SK-N-SH (cell line): Measurements from ENCODE around the gene SELENOI. TPM values are rescaled to one million over a fixed set of nuclear protein-coding genes. Genes with fewer than 3 reads are reported as not detected.
"Not testable (repeated sequence)": the region's sequence is repeated elsewhere in the genome, so short reads cannot be mapped to it uniquely, and the experiment has no call there.

ENCODE experiments used
- CTCF ChIA-PET: fragments of 300-600, 350-600 bp; formaldehyde crosslinking; extraction: SDS; loops from one replicate; lab custom pipeline; 2021; lab: Yijun Ruan, JAX
- POLR2A ChIA-PET: fragments of 350-600 bp; sonication (Branson Sonifier 250); formaldehyde crosslinking; extraction: SDS; loops from one replicate; lab custom pipeline; 2020; ENCODE audit warnings: antibody characterized with exemption, inconsistent platforms; lab: Yijun Ruan, JAX
- DNase-seq: peaks from one replicate; pipeline ENCODE4 v3.0.0; 2012
- H2AFZ ChIP-seq: fragments of 200-600 bp; sonication (generic); 2 replicates; pipeline ENCODE4 v1.8.1; 2016; ENCODE audit warnings: antibody characterized with exemption, mild to moderate bottlenecking, low read depth
- H3F3A ChIP-seq: fragments of 200-600 bp; sonication (generic); replicated peaks from 2 replicates; pipeline ENCODE3; 2016; ENCODE audit warnings: antibody characterized with exemption, mild to moderate bottlenecking; ENCODE audit not compliant: insufficient read depth
- H3K27ac ChIP-seq, 2 experiments: fragments of 200-500 bp in 1 of 2; fragments of 200-600 bp in 1 of 2; sonication (Bioruptor generic) in 1 of 2; sonication (generic), shearing (Covaris generic) in 1 of 2; 2 replicates each; pipeline versions ENCODE4 v1.5.1 to v1.6.1; 2014 to 2016; ENCODE audit warnings: low read depth in 2 of 2, inconsistent platforms in 1 of 2, low read length in 1 of 2, mild to moderate bottlenecking in 1 of 2, mixed read lengths in 1 of 2
- H3K27me3 ChIP-seq: fragments of 200-600 bp; sonication (generic), shearing (Covaris generic); 2 replicates; pipeline ENCODE4 v1.6.1; 2016; ENCODE audit warnings: mixed run types; ENCODE audit not compliant: insufficient read depth
- H3K36me3 ChIP-seq, 2 experiments: fragments of 200-500 bp in 1 of 2; fragments of 200-600 bp in 1 of 2; sonication (Bioruptor generic) in 1 of 2; sonication (generic) in 1 of 2; replicated peaks in 1 of 2; 2 replicates each; pipeline versions ENCODE3 to v1.5.1; 2014 to 2016; ENCODE audit warnings: low read length in 1 of 2, mild to moderate bottlenecking in 1 of 2; ENCODE audit not compliant: insufficient read depth in 2 of 2, control insufficient read depth in 1 of 2
- H3K4me1 ChIP-seq, 2 experiments: fragments of 200-500 bp in 1 of 2; fragments of 200-600 bp in 1 of 2; sonication (Bioruptor generic) in 1 of 2; sonication (generic), shearing (Covaris generic) in 1 of 2; 2 replicates each; pipeline versions ENCODE4 v1.5.1 to v1.6.1; 2014 to 2016; ENCODE audit warnings: low read depth in 1 of 2, low read length in 1 of 2, mixed run types in 1 of 2; ENCODE audit not compliant: insufficient read depth in 2 of 2, control insufficient read depth in 1 of 2
- H3K4me2 ChIP-seq: fragments of 200-600 bp; sonication (generic), shearing (Covaris generic); 2 replicates; pipeline ENCODE4 v1.6.1; 2017; ENCODE audit warnings: mixed run types
- H3K4me3 ChIP-seq, 2 experiments: fragments of 200-500 bp in 1 of 2; fragments of 200-600 bp in 1 of 2; sonication (Bioruptor generic) in 1 of 2; sonication (generic), shearing (Covaris generic) in 1 of 2; 2 replicates each; pipeline versions ENCODE4 v1.5.1 to v1.8.1; 2014 to 2016; ENCODE audit warnings: low read depth in 2 of 2, inconsistent platforms in 1 of 2, low read length in 1 of 2, mild to moderate bottlenecking in 1 of 2, mixed read lengths in 1 of 2, moderate library complexity in 1 of 2
- H3K79me2 ChIP-seq: fragments of 200-600 bp; sonication (generic); 2 replicates; pipeline ENCODE4 v1.8.1; 2017; ENCODE audit warnings: mild to moderate bottlenecking; ENCODE audit not compliant: insufficient read depth
- H3K9ac ChIP-seq: fragments of 200-600 bp; sonication (generic); 2 replicates; pipeline ENCODE4 v1.6.1; 2017; ENCODE audit warnings: mixed run types
- H3K9me2 ChIP-seq: fragments of 200-600 bp; sonication (generic); 2 replicates; pipeline ENCODE4 v1.6.1; 2017; ENCODE audit warnings: mixed run types
- H3K9me3 ChIP-seq: fragments of 200-600 bp; sonication (generic); 2 replicates; pipeline ENCODE4 v1.6.1; 2017; ENCODE audit warnings: mixed run types, mild to moderate bottlenecking, moderate library complexity
- H4K20me1 ChIP-seq: fragments of 200-600 bp; sonication (generic); 2 replicates; pipeline ENCODE4 v1.6.1; 2017; ENCODE audit warnings: mild to moderate bottlenecking, mixed run types; ENCODE audit not compliant: insufficient read depth
- EP300 ChIP-seq, 2 experiments: IDR thresholded peaks; 2 replicates each; pipeline versions ENCODE4 v1.4.0 to v1.6.1; 2012; ENCODE audit warnings: borderline replicate concordance in 1 of 2, low read depth in 1 of 2, low read length in 1 of 2
- MAX ChIP-seq: IDR thresholded peaks from 2 replicates; pipeline ENCODE4 v1.4.0; 2012; ENCODE audit warnings: low read depth
- MEF2A ChIP-seq: IDR thresholded peaks from 2 replicates; pipeline ENCODE4 v1.4.0; 2012; ENCODE audit warnings: low read depth, borderline replicate concordance
- TEAD4 ChIP-seq: IDR thresholded peaks from 2 replicates; pipeline ENCODE4 v1.4.0; 2012; ENCODE audit warnings: mild to moderate bottlenecking, borderline replicate concordance; ENCODE audit not compliant: insufficient read depth
- ZBTB33 ChIP-seq: IDR thresholded peaks from 2 replicates; pipeline ENCODE4 v1.4.0; 2012; ENCODE audit warnings: low read depth, borderline replicate concordance
- WGBS: methylation state at CpG from one replicate; pipeline ENCODE4 v1.1.6; 2017; ENCODE audit warnings: low lambda C conversion rate; 5-methylcytosine and 5-hydroxymethylcytosine counted together
- polyA plus RNA-seq, 3 experiments: library from polyadenylated mRNA; depleted of rRNA; stranded (reverse); fragments of >200 nt; gene quantifications; 2 replicates each; pipeline ENCODE4 v1.2.3, GENCODE V29; 2012
- TF ChIP-seq, protein P1 (sequence below): IDR thresholded peaks from 2 replicates; pipeline ENCODE4 v1.6.1; 2012; ENCODE audit warnings: mild to moderate bottlenecking, low read depth, low read length, moderate library complexity

The SELENOI gene
- polyA plus RNA-seq, 1 of the 3 experiments (the other 2 are of a cell fraction) = 4.4 TPM

GRCh38 chr2:26364669-26365068, 18.7 kb downstream of the SELENOI start:
- Histone ChIP-seq H3K27me3 (no peaks in the 10 kb centered on the region), H4K20me1 (peaks cover 48% of the 10 kb centered on the region), H3K9me3 (no peaks in the 10 kb centered on the region), H3K9me2 (no peaks in the 10 kb centered on the region), H3K36me3 (peaks cover 23 to 40% of the 10 kb centered on the region in 2 experiments), H2AFZ (no peak overlapping the region), H3K9ac (no peak overlapping the region), H3K4me3 (no peak overlapping the region), H3K79me2 (peaks cover 36% of the 10 kb centered on the region), H3K4me2 (no peak overlapping the region), H3K4me1 (peaks cover 0 to 27% of the 10 kb centered on the region in 2 experiments; a peak in 2 of 4 replicates), H3K27ac (no peak overlapping the region), H3F3A (no peaks in the 10 kb centered on the region)
- TF ChIP-seq ZBTB33 = no peak
- TF ChIP-seq MAX = no peak
- TF ChIP-seq EP300 (IDR thresholded peaks at IDR 0.05; ENCODE audit: borderline replicate concordance in 1 of 2, low read depth in 1 of 2, low read length in 1 of 2) = peak in 1 of 2 experiments; percentile 43; a peak in 1 of 4 replicates
- TF ChIP-seq TEAD4 = no peak
- no peak for DNase-seq
- ChIA-PET POLR2A (no interaction called here), CTCF (interaction anchor here (1.0 to 1.2 kb wide), 2 partner anchors 10 to 23 kb away, joined by 3 read pairs; no protein-coding TSS in a partner anchor)
- WGBS = 89% methylated on average over 4 of the region's 4 CpGs

GRCh38 chr2:26366957-26367356, 21.0 kb downstream of the SELENOI start:
- TF ChIP-seq, protein P1, sequence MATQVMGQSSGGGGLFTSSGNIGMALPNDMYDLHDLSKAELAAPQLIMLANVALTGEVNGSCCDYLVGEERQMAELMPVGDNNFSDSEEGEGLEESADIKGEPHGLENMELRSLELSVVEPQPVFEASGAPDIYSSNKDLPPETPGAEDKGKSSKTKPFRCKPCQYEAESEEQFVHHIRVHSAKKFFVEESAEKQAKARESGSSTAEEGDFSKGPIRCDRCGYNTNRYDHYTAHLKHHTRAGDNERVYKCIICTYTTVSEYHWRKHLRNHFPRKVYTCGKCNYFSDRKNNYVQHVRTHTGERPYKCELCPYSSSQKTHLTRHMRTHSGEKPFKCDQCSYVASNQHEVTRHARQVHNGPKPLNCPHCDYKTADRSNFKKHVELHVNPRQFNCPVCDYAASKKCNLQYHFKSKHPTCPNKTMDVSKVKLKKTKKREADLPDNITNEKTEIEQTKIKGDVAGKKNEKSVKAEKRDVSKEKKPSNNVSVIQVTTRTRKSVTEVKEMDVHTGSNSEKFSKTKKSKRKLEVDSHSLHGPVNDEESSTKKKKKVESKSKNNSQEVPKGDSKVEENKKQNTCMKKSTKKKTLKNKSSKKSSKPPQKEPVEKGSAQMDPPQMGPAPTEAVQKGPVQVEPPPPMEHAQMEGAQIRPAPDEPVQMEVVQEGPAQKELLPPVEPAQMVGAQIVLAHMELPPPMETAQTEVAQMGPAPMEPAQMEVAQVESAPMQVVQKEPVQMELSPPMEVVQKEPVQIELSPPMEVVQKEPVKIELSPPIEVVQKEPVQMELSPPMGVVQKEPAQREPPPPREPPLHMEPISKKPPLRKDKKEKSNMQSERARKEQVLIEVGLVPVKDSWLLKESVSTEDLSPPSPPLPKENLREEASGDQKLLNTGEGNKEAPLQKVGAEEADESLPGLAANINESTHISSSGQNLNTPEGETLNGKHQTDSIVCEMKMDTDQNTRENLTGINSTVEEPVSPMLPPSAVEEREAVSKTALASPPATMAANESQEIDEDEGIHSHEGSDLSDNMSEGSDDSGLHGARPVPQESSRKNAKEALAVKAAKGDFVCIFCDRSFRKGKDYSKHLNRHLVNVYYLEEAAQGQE = peak; percentile 61; the same call in 1 of the 2 replicates
- no peak for TF ChIP-seq MEF2A
- TF ChIP-seq, all 33 proteins: peak for 1
- 96% methylated on average over 5 of the region's 5 CpGs for WGBS
- no peaks in the 10 kb centered on the region for H3K9me2 ChIP-seq
- H3F3A ChIP-seq = no peaks in the 10 kb centered on the region
- no peak overlapping the region for H2AFZ ChIP-seq
- H3K79me2 ChIP-seq = peaks cover 18% of the 10 kb centered on the region
- H3K9ac ChIP-seq = no peak overlapping the region
- H3K27ac ChIP-seq = no peak overlapping the region; a peak in 1 of 4 replicates
- no peak for DNase-seq
- no peaks in the 10 kb centered on the region for H3K9me3 ChIP-seq
- POLR2A ChIA-PET = no interaction called here
- H3K27me3 ChIP-seq = no peaks in the 10 kb centered on the region
- H3K4me1 ChIP-seq = peaks cover 0 to 28% of the 10 kb centered on the region in 2 experiments; a peak in 2 of 4 replicates
- H3K36me3 ChIP-seq = peaks cover 23 to 40% of the 10 kb centered on the region in 2 experiments
- peaks cover 28% of the 10 kb centered on the region for H4K20me1 ChIP-seq
- no peak overlapping the region for H3K4me2 ChIP-seq
- H3K4me3 ChIP-seq = no peak overlapping the region
- CTCF ChIA-PET = interaction anchor here (0.7 to 1.2 kb wide), 4 partner anchors 28 to 95 kb away, joined by 3 read pairs; no protein-coding TSS in a partner anchor

DNA sequence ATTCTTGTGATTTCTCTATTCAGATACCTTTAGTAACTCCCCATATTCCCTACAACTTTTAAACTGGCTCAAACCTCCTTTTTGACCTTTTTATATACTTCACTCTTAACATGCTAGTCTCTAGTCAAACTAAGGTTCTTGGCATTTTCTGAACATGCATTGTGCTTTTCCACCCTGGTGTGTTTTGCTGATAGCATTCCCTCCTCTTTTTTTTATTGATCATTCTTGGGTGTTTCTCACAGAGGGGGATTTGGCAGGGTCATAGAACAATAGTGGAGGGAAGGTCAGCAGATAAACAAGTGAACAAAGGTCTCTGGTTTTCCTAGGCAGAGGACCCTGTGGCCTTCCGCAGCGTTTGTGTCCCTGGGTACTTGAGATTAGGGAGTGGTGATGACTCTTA, 23.7 kb downstream of the SELENOI start:
- Histone ChIP-seq H3K4me1 (peaks cover 0 to 25% of the 10 kb centered on the region in 2 experiments; a peak in 2 of 4 replicates), H3K27ac (peak overlapping the region in 1 of 2 experiments; percentile 78; a peak in 2 of 4 replicates), H3K36me3 (peaks cover 30 to 48% of the 10 kb centered on the region in 2 experiments)
- DNase-seq, POLR2A ChIA-PET, H3K9ac ChIP-seq, H3K4me2 ChIP-seq, H3K79me2 ChIP-seq, H3K9me3 ChIP-seq, H3K4me3 ChIP-seq, H3K27me3 ChIP-seq, CTCF ChIA-PET, H3K9me2 ChIP-seq, H3F3A ChIP-seq, H4K20me1 ChIP-seq, H2AFZ ChIP-seq: not testable (repeated sequence)
- WGBS = 43% methylated on average over 2 of the region's 2 CpGs

DNA sequence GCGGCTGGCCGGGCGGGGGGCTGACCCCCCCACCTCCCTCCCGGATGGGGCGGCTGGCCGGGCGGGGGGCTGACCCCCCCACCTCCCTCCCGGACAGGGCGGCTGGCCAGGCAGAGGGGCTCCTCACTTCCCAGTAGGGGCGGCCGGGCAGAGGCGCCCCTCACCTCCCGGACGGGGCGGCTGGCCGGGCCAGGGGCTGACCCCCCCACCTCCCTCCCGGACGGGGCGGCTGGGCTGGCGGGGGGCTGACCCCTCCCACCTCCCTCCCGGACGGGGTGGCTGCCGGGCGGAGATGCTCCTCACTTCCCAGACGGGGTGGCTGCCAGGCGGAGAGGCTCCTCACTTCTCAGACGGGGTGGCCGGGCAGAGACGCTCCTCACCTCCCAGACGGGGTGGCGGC, 25.0 kb downstream of the SELENOI start:
- H3K4me3 ChIP-seq, H3K27me3 ChIP-seq, CTCF ChIA-PET, DNase-seq, H3K9ac ChIP-seq, H3K4me2 ChIP-seq, H2AFZ ChIP-seq, H3K79me2 ChIP-seq, H3K9me2 ChIP-seq, H3K9me3 ChIP-seq, H4K20me1 ChIP-seq, H3F3A ChIP-seq, H3K27ac ChIP-seq, POLR2A ChIA-PET: not testable (repeated sequence)
- H3K36me3 ChIP-seq = peaks cover 35 to 52% of the 10 kb centered on the region in 2 experiments
- peaks cover 0 to 18% of the 10 kb centered on the region in 2 experiments; a peak in 2 of 4 replicates for H3K4me1 ChIP-seq
- 89% methylated on average over 3 of the region's 31 CpGs for WGBS
